Measurements from ENCODE around the gene TYW1B.
A peak's percentile ranks its signal among the peaks of the same experiment; 100 is the strongest.
"Not testable (repeated sequence)": the region's sequence is repeated elsewhere in the genome, so short reads cannot be mapped to it uniquely, and the experiment has no call there.

The TYW1B gene

GRCh38 chr7:72753781-72754180, 74.2 kb downstream of the TYW1B start:
- no peak for DNase-seq

GRCh38 chr7:72753229-72753628, 74.8 kb downstream of the TYW1B start:
- not testable (repeated sequence) for DNase-seq

GRCh38 chr7:72751978-72752377, 76.0 kb downstream of the TYW1B start:
- DNase-seq: no peak

- DNase-seq: no peak
These were observed 76.6 kb downstream of the TYW1B start for GRCh38 chr7:72751378-72751777.

- DNase-seq: not testable (repeated sequence)
These were observed 79.4 kb downstream of the TYW1B start for GRCh38 chr7:72748649-72749048.

GRCh38 chr7:72744244-72744926, 83.6 kb downstream of the TYW1B start:
- not testable (repeated sequence) for DNase-seq

- not testable (repeated sequence) for DNase-seq
These were observed 84.2 kb downstream of the TYW1B start for GRCh38 chr7:72743801-72744200.

- DNase-seq: not testable (repeated sequence)
These were observed 88.3 kb downstream of the TYW1B start for GRCh38 chr7:72739716-72740115.

- not testable (repeated sequence) for DNase-seq
These were observed 92.1 kb downstream of the TYW1B start for GRCh38 chr7:72735855-72736254.

GRCh38 chr7:72730815-72731214, 97.2 kb downstream of the TYW1B start:
- DNase-seq: not testable (repeated sequence)

GRCh38 chr7:72730384-72730783, 97.6 kb downstream of the TYW1B start:
- not testable (repeated sequence) for DNase-seq

GRCh38 chr7:72729130-72729529, 98.9 kb downstream of the TYW1B start:
- DNase-seq: not testable (repeated sequence)

- DNase-seq: not testable (repeated sequence)
These were observed 105.3 kb downstream of the TYW1B start for GRCh38 chr7:72722694-72723093.

GRCh38 chr7:72720890-72721289, 107.1 kb downstream of the TYW1B start:
- DNase-seq: not testable (repeated sequence)

GRCh38 chr7:72717252-72717774, 110.7 kb downstream of the TYW1B start:
- DNase-seq: not testable (repeated sequence)

- not testable (repeated sequence) for DNase-seq
These were observed 116.1 kb downstream of the TYW1B start for GRCh38 chr7:72711927-72712326.

GRCh38 chr7:72710983-72711382, 117.0 kb downstream of the TYW1B start:
- no peak for DNase-seq

GRCh38 chr7:72709909-72710308, 118.1 kb downstream of the TYW1B start:
- no peak for DNase-seq

GRCh38 chr7:72708371-72709050, 119.5 kb downstream of the TYW1B start:
- not testable (repeated sequence) for DNase-seq

- DNase-seq: no peak
These were observed 121.5 kb downstream of the TYW1B start for GRCh38 chr7:72706521-72706920.

- peak; percentile 63 to 69 for DNase-seq
These were observed 122.3 kb downstream of the TYW1B start for GRCh38 chr7:72705693-72706092.

- DNase-seq: no peak
These were observed 123.1 kb downstream of the TYW1B start for GRCh38 chr7:72704894-72705293.

- DNase-seq: not testable (repeated sequence)
These were observed 127.5 kb downstream of the TYW1B start for GRCh38 chr7:72700548-72700947.

GRCh38 chr7:72697066-72697465, 130.9 kb downstream of the TYW1B start:
- DNase-seq: not testable (repeated sequence)
